Astrocyte (in vitro differentiated cells and primary cell): ENCODE data around the gene LSM14B. TPM values are rescaled to one million over a fixed set of nuclear protein-coding genes. Genes with fewer than 3 reads are reported as not detected.

Experiments
- DNase-seq: peaks from one replicate; pipeline ENCODE4 v3.0.0-alpha.2; 2010; ENCODE audit warnings: low read depth
- FAIRE-seq: peaks from 2 replicates; lab custom pipeline; 2011; peaks lifted over from hg19 to GRCh38; lab: Jason Lieb, UNC
- H2AFZ ChIP-seq: 2 replicates; pipeline ENCODE4 v1.6.0; 2012; ENCODE audit warnings: low read depth, low read length, inconsistent platforms
- H3K27ac ChIP-seq: 2 replicates; pipeline ENCODE4 v1.5.1; 2011; ENCODE audit warnings: low read depth, low read length, inconsistent platforms
- H3K27me3 ChIP-seq: 2 replicates; pipeline ENCODE4 v1.6.0; 2011; ENCODE audit warnings: low read length, inconsistent platforms; ENCODE audit not compliant: insufficient read depth
- H3K36me3 ChIP-seq: 2 replicates; pipeline ENCODE4 v1.5.1; 2011; ENCODE audit warnings: low read length, inconsistent platforms; ENCODE audit not compliant: insufficient read depth
- H3K4me1 ChIP-seq: 2 replicates; pipeline ENCODE4 v1.5.1; 2011; ENCODE audit warnings: low read length, inconsistent platforms; ENCODE audit not compliant: insufficient read depth
- H3K4me2 ChIP-seq: 2 replicates; pipeline ENCODE4 v1.6.0; 2012; ENCODE audit warnings: low read length, inconsistent platforms
- H3K4me3 ChIP-seq: 2 replicates; pipeline ENCODE4 v1.5.1; 2011; ENCODE audit warnings: low read depth, mild to moderate bottlenecking, low read length, inconsistent platforms; ENCODE audit not compliant: insufficient read depth
- H3K79me2 ChIP-seq: 2 replicates; pipeline ENCODE4 v1.6.0; 2012; ENCODE audit warnings: mild to moderate bottlenecking, low read length, inconsistent platforms; ENCODE audit not compliant: insufficient read depth
- H3K9ac ChIP-seq: 2 replicates; pipeline ENCODE4 v1.6.0; 2012; ENCODE audit warnings: mild to moderate bottlenecking, low read length, inconsistent platforms
- H3K9me3 ChIP-seq: 2 replicates; pipeline ENCODE4 v1.5.1; 2012; ENCODE audit warnings: low read depth, mild to moderate bottlenecking, low read length, inconsistent platforms; ENCODE audit not compliant: insufficient read depth
- H4K20me1 ChIP-seq: 2 replicates; pipeline ENCODE4 v1.6.0; 2012; ENCODE audit warnings: low read length, inconsistent platforms; ENCODE audit not compliant: insufficient read depth
- H3K27ac Mint-ChIP-seq: one replicate; pipeline ENCODE4 v1.8.0; 2021; ENCODE audit warnings: mild to moderate bottlenecking, mixed read lengths; ENCODE audit not compliant: unreplicated experiment
- H3K27me3 Mint-ChIP-seq: one replicate; pipeline ENCODE4 v1.8.0; 2021; ENCODE audit warnings: low read depth, mixed read lengths; ENCODE audit not compliant: unreplicated experiment
- H3K36me3 Mint-ChIP-seq: one replicate; pipeline ENCODE4 v1.8.0; 2021; ENCODE audit warnings: low read depth, mixed read lengths; ENCODE audit not compliant: unreplicated experiment
- H3K4me1 Mint-ChIP-seq: one replicate; pipeline ENCODE4 v1.8.0; 2021; ENCODE audit warnings: low read depth, mixed read lengths; ENCODE audit not compliant: unreplicated experiment
- H3K4me3 Mint-ChIP-seq: one replicate; pipeline ENCODE4 v1.8.0; 2021; ENCODE audit warnings: mild to moderate bottlenecking, moderate library complexity, mixed read lengths; ENCODE audit not compliant: unreplicated experiment
- H3K9me3 Mint-ChIP-seq: one replicate; pipeline ENCODE4 v1.8.0; 2021; ENCODE audit warnings: mild to moderate bottlenecking, mixed read lengths; ENCODE audit not compliant: unreplicated experiment
- CTCF ChIP-seq: IDR thresholded peaks from 2 replicates; pipeline ENCODE4 v1.5.1; 2011; ENCODE audit warnings: low read depth, mild to moderate bottlenecking, inconsistent platforms, low read length, moderate library complexity; ENCODE audit not compliant: insufficient read depth
- EZH2 ChIP-seq: IDR thresholded peaks from 2 replicates; pipeline ENCODE4 v1.6.1; 2012; ENCODE audit warnings: mild to moderate bottlenecking, low read length, inconsistent platforms; ENCODE audit not compliant: insufficient read depth
- total RNA-seq: library from RNA; stranded (reverse); gene quantifications from 2 replicates; pipeline ENCODE4 v1.2.1, GENCODE V29; 2021

The LSM14B gene
- total RNA-seq, 1 donor from 2014 or later: 27.1 TPM

- peaks cover 8% of the 10 kb centered on the region for H3K4me1 Mint-ChIP-seq
- no peaks in the 10 kb centered on the region for H3K27me3 ChIP-seq
Measured at GRCh38 chr20:62165762-62166399, 43.6 kb downstream of the LSM14B start.

GRCh38 chr20:62167474-62167873 lies 45.2 kb downstream of the LSM14B start:
- Histone ChIP-seq H3K27me3 (no peaks in the 10 kb centered on the region), H3K79me2 (no peaks in the 10 kb centered on the region), H3K4me3 (no peak overlapping the region), H3K36me3 (peaks cover 21% of the 10 kb centered on the region), H3K4me1 (no peaks in the 10 kb centered on the region), H2AFZ (no peak overlapping the region), H3K4me2 (no peak overlapping the region), H3K9ac (no peak overlapping the region), H3K9me3 (no peaks in the 10 kb centered on the region), H3K27ac (no peak overlapping the region), H4K20me1 (no peaks in the 10 kb centered on the region)
- Mint-ChIP-seq H3K27me3 (no peaks in the 10 kb centered on the region), H3K9me3 (no peaks in the 10 kb centered on the region), H3K27ac (no peak overlapping the region), H3K4me3 (no peak overlapping the region), H3K4me1 (no peaks in the 10 kb centered on the region), H3K36me3 (peaks cover 11% of the 10 kb centered on the region)
- TF ChIP-seq EZH2: no peak
- TF ChIP-seq CTCF: no peak
- DNase-seq (no peak), FAIRE-seq (no peak)

More at GRCh38 chr20:62165762-62166399, 43.6 kb downstream of the LSM14B start:
- Mint-ChIP-seq H3K36me3 (peaks cover 11% of the 10 kb centered on the region), H3K4me3 (no peak overlapping the region), H3K9me3 (no peaks in the 10 kb centered on the region), H3K27me3 (no peaks in the 10 kb centered on the region), H3K27ac (no peak overlapping the region)
- H3K27ac ChIP-seq: no peak overlapping the region
- DNase-seq: no peak
- no peak overlapping the region for H2AFZ ChIP-seq
- H3K79me2 ChIP-seq: peaks cover 3% of the 10 kb centered on the region
- H3K4me1 ChIP-seq: peaks cover 12% of the 10 kb centered on the region
- FAIRE-seq: no peak
- no peak overlapping the region for H3K4me3 ChIP-seq
- no peaks in the 10 kb centered on the region for H3K9me3 ChIP-seq
- no peak for TF ChIP-seq CTCF
- TF ChIP-seq EZH2: no peak
- H3K9ac ChIP-seq: no peak overlapping the region
- H4K20me1 ChIP-seq: peaks cover 4% of the 10 kb centered on the region
- H3K4me2 ChIP-seq: no peak overlapping the region
- peaks cover 16% of the 10 kb centered on the region for H3K36me3 ChIP-seq

GRCh38 chr20:62168061-62168460 lies 45.8 kb downstream of the LSM14B start:
- Mint-ChIP-seq H3K4me3 (no peak overlapping the region), H3K27ac (no peak overlapping the region), H3K4me1 (no peaks in the 10 kb centered on the region), H3K27me3 (no peaks in the 10 kb centered on the region), H3K9me3 (no peaks in the 10 kb centered on the region), H3K36me3 (peaks cover 11% of the 10 kb centered on the region)
- Histone ChIP-seq H3K4me1 (no peaks in the 10 kb centered on the region), H3K27me3 (no peaks in the 10 kb centered on the region), H3K36me3 (peaks cover 21% of the 10 kb centered on the region), H3K79me2 (no peaks in the 10 kb centered on the region), H3K4me2 (no peak overlapping the region), H3K4me3 (no peak overlapping the region), H3K9me3 (no peaks in the 10 kb centered on the region), H2AFZ (no peak overlapping the region), H3K27ac (no peak overlapping the region), H4K20me1 (no peaks in the 10 kb centered on the region), H3K9ac (no peak overlapping the region)
- DNase-seq (no peak), FAIRE-seq (no peak)
- TF ChIP-seq CTCF (no peak), EZH2 (no peak)
